Esophagus muscularis mucosa (tissue), 4 donors: ENCODE data around the gene PMM2. TPM values are rescaled to one million over a fixed set of nuclear protein-coding genes. Genes with fewer than 3 reads are reported as not detected.

Experiments used
- DNase-seq: peaks from one replicate; pipeline ENCODE4 v3.0.0-alpha.2; 2017; ENCODE audit errors: extremely low spot score
- H3K27ac ChIP-seq, 4 donors: fragments of 200-600 bp; sonication (generic); replicated peaks in 1 of 4; 1 replicate in 3 of 4; 2 replicates in 1 of 4; pipeline ENCODE4 v1.5.1; 2016 to 2019; ENCODE audit warnings: mild to moderate bottlenecking in 1 of 4
- H3K27me3 ChIP-seq, 4 donors: fragments of 200-600 bp; sonication (generic); one replicate each; pipeline versions ENCODE4 v1.5.1 to v1.6.0; 2016 to 2019
- H3K36me3 ChIP-seq, 4 donors: fragments of 200-600 bp; sonication (generic); one replicate each; pipeline ENCODE4 v1.5.1; 2016 to 2019
- H3K4me1 ChIP-seq, 4 donors: fragments of 200-600 bp; sonication (generic); one replicate each; pipeline ENCODE4 v1.5.1; 2016 to 2019
- H3K4me3 ChIP-seq, 4 donors: fragments of 200-600 bp; sonication (generic); 1 replicate in 2 of 4; 2 replicates in 2 of 4; pipeline ENCODE4 v1.5.1; 2016 to 2019; ENCODE audit warnings: mild to moderate bottlenecking in 4 of 4, moderate library complexity in 1 of 4
- H3K9me3 ChIP-seq, 4 donors: fragments of 200-600 bp; sonication (generic); 1 replicate in 3 of 4; 2 replicates in 1 of 4; pipeline ENCODE4 v1.5.1; 2016 to 2019
- EP300 ChIP-seq: sonication (generic); formaldehyde crosslinking; IDR thresholded peaks from one replicate; pipeline ENCODE4 v1.6.1; 2017; ENCODE audit warnings: antibody characterized with exemption
- POLR2A ChIP-seq: fragments of 450-650 bp; IDR thresholded peaks from one replicate; pipeline ENCODE4 v1.6.1; 2017; ENCODE audit warnings: antibody characterized with exemption, moderate library complexity, mild to moderate bottlenecking, low read depth
- POLR2AphosphoS5 ChIP-seq, 2 donors: sonication (generic); formaldehyde crosslinking; IDR thresholded peaks; one replicate each; pipeline ENCODE4 v1.6.1; 2017; ENCODE audit warnings: antibody characterized with exemption in 2 of 2
- WGBS: methylation state at CpG from one replicate; pipeline ENCODE4 v1.1.5; 2018; 5-methylcytosine and 5-hydroxymethylcytosine counted together
- intact Hi-C: fragments of 100-400 bp; cut with DNase I; formaldehyde crosslinking; loops from one replicate; pipeline ENCODE4 v1.15.1; 2023
- total RNA-seq, 4 donors: library from RNA; depleted of rRNA; stranded (reverse); fragments of >200 nt; gene quantifications; one replicate each; pipeline versions ENCODE4 v1.1.0 to v1.2.1, GENCODE V29; 2016
- TF ChIP-seq, protein P1 (sequence below), 3 experiments: fragments of 200-600 bp in 2 of 3; fragments of 450-650 bp in 1 of 3; sonication (generic) in 2 of 3; IDR thresholded peaks; one replicate each; pipeline ENCODE4 v1.5.1; 2017 to 2019; ENCODE audit warnings: antibody characterized with exemption in 3 of 3, mild to moderate bottlenecking in 2 of 3, moderate library complexity in 1 of 3

Gene PMM2
- total RNA-seq, 4 donors from 2014 or later = 19.6 to 34.3 (median 23.5) TPM

DNA sequence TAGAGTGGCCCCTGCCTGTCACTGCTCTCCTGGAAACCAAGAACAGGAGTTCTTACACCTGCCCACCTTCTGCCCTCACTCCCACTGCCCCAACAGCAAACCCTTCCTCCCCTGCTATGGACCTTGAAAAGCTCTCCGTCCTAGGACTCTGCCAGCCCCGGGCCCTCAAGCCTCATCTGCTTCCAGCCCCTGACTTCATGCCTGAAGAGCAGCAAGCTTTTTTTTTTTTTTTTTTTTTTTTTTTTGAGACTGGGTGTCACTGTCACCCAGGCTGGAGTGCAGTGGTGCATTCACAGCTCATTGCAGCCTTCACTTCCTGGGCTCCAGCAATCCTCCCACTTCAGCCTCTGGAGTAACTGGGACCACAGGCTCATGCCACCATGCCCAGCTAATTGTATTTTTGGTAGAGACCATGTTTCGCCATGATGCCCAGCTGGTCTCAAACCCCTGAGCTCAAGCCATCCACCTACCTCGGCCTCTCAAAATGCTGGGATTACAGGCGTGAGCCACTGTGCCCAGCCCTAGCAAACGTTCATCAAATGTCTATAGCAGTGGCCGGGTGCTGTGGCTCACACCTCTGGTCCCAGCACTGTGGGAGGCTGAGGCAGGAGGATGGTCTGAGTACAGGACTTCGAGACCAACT is 54.2 kb downstream of the PMM2 start:
- TF ChIP-seq POLR2A = no peak
- no peak for TF ChIP-seq EP300
- no peak for TF ChIP-seq POLR2AphosphoS5 (IDR thresholded peaks at IDR 0.05)
- TF ChIP-seq, protein P1, sequence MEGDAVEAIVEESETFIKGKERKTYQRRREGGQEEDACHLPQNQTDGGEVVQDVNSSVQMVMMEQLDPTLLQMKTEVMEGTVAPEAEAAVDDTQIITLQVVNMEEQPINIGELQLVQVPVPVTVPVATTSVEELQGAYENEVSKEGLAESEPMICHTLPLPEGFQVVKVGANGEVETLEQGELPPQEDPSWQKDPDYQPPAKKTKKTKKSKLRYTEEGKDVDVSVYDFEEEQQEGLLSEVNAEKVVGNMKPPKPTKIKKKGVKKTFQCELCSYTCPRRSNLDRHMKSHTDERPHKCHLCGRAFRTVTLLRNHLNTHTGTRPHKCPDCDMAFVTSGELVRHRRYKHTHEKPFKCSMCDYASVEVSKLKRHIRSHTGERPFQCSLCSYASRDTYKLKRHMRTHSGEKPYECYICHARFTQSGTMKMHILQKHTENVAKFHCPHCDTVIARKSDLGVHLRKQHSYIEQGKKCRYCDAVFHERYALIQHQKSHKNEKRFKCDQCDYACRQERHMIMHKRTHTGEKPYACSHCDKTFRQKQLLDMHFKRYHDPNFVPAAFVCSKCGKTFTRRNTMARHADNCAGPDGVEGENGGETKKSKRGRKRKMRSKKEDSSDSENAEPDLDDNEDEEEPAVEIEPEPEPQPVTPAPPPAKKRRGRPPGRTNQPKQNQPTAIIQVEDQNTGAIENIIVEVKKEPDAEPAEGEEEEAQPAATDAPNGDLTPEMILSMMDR (IDR thresholded peaks at IDR 0.05) = no peak
- no peak for DNase-seq
- peaks cover 21 to 45% (median 29%) of the 10 kb centered on the region in 4 donors for H3K4me1 ChIP-seq
- intact Hi-C loops = no loop called here
- 89% methylated on average over 8 of the region's 8 CpGs for WGBS
- no peaks in the 10 kb centered on the region for H3K27me3 ChIP-seq
- H3K9me3 ChIP-seq = no peaks in the 10 kb centered on the region
- peaks cover 9 to 89% (median 66%) of the 10 kb centered on the region in 4 donors for H3K36me3 ChIP-seq
- no peak overlapping the region for H3K4me3 ChIP-seq
- peak overlapping the region in 1 of 4 donors; percentile 64 for H3K27ac ChIP-seq

DNA sequence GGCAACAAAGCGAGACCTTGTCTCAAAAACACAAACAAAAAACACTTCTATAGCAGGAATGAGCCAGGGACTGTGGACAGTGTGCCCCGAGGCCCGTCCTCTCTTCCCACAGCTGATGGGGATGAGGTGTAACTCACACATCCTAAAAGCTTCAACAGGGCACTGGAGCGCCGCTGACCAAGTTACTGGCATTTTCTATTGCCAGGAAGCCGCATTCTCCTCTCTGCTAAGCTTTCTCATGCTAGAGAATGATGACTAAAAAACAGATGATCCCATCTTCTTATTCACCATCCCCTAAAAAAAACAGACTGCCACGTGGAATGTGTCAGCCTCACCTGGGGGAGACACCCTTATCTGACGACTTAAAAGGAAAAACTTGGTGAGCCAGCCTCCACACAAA is 54.9 kb downstream of the PMM2 start:
- TF ChIP-seq POLR2A = no peak
- TF ChIP-seq, protein P1 (IDR thresholded peaks at IDR 0.05) = no peak
- TF ChIP-seq POLR2AphosphoS5 (IDR thresholded peaks at IDR 0.05) = no peak
- TF ChIP-seq EP300 = no peak
- Histone ChIP-seq H3K27ac (peak overlapping the region in 1 of 4 donors; percentile 33), H3K9me3 (no peaks in the 10 kb centered on the region), H3K4me1 (peaks cover 21 to 45% (median 29%) of the 10 kb centered on the region in 4 donors), H3K27me3 (no peaks in the 10 kb centered on the region), H3K36me3 (peaks cover 9 to 89% (median 64%) of the 10 kb centered on the region in 4 donors), H3K4me3 (no peak overlapping the region)
- DNase-seq = no peak
- WGBS = 68% methylated on average over 8 of the region's 8 CpGs
- intact Hi-C loops = no loop called here

DNA sequence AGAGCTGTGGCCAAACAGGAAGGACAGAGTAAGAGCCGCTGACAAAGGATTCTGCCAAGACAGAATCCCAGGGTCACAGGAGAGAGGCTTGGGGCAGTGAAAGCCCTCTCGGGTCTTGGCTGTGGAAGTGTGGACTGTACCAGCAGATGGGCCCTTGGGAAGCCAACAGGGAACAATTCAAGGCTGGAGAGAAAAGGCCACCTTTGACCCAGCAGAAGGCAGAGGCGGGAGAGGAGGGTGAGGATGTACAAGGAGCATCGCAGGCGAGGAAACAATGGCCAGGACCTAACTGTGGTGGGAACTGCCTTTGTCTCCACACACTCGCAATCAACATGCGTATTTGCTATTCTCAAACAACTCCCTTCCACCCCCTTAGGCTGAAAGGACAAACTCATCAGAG is 55.5 kb downstream of the PMM2 start:
- DNase-seq = no peak
- WGBS = 81% methylated on average over 7 of the region's 7 CpGs
- TF ChIP-seq EP300 = no peak
- TF ChIP-seq POLR2AphosphoS5 (IDR thresholded peaks at IDR 0.05) = no peak
- TF ChIP-seq POLR2A = no peak
- TF ChIP-seq, protein P1 (IDR thresholded peaks at IDR 0.05) = no peak
- H3K27me3 ChIP-seq = no peaks in the 10 kb centered on the region
- H3K4me1 ChIP-seq = peaks cover 21 to 49% (median 30%) of the 10 kb centered on the region in 4 donors
- intact Hi-C loops = no loop called here
- H3K27ac ChIP-seq = peak overlapping the region in 1 of 4 donors; percentile 33
- peaks cover 9 to 88% (median 63%) of the 10 kb centered on the region in 4 donors for H3K36me3 ChIP-seq
- H3K9me3 ChIP-seq = no peaks in the 10 kb centered on the region
- H3K4me3 ChIP-seq = no peak overlapping the region

DNA sequence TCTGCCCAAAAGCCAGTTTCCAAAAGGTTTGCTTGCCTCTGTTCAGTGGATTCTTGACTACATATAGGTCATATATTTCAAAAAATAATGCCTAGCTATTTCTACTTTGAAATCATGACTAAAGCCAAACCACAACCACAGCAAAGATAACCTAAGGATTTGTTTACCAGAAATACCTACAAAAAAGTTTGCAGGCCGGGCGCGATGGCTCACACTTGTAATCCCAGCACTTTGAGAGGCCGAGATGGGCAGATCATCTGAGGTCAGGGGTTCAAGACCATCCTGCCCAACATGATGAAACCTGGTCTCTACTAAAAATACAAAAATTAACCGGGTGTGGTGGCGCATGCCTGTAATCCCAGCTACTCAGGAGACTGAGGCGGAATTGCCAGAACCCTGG is 56.0 kb downstream of the PMM2 start:
- DNase-seq = no peak
- intact Hi-C loops = no loop called here
- peak overlapping the region in 1 of 4 donors; percentile 8 for H3K27ac ChIP-seq

More for the DNA sequence above, 56.0 kb downstream of the PMM2 start:
- no peak overlapping the region for H3K4me3 ChIP-seq
- TF ChIP-seq, protein P1 (IDR thresholded peaks at IDR 0.05) = no peak
- no peak for TF ChIP-seq POLR2AphosphoS5 (IDR thresholded peaks at IDR 0.05)
- no peak for TF ChIP-seq POLR2A
- no peak for TF ChIP-seq EP300
- peaks cover 9 to 88% (median 63%) of the 10 kb centered on the region in 4 donors for H3K36me3 ChIP-seq
- H3K4me1 ChIP-seq = peaks cover 25 to 49% (median 33%) of the 10 kb centered on the region in 4 donors
- H3K9me3 ChIP-seq = no peaks in the 10 kb centered on the region
- no peaks in the 10 kb centered on the region for H3K27me3 ChIP-seq
- 87% methylated on average over 6 of the region's 7 CpGs for WGBS
